IPS-18a (cell line): ENCODE measurements around the gene SLC29A2.
"Not testable (repeated sequence)": the region's sequence is repeated elsewhere in the genome, so short reads cannot be mapped to it uniquely, and the experiment has no call there.

Source experiments
- H3K27ac ChIP-seq: one replicate; pipeline ENCODE4 v1.5.1; 2013; ENCODE audit warnings: low read length
- H3K27me3 ChIP-seq: one replicate; pipeline ENCODE4 v1.6.1; 2013; ENCODE audit warnings: mild to moderate bottlenecking, low read length; ENCODE audit not compliant: control insufficient read depth, insufficient read depth
- H3K36me3 ChIP-seq: one replicate; pipeline ENCODE4 v1.6.1; 2013; ENCODE audit warnings: low read depth, low read length; ENCODE audit not compliant: control insufficient read depth
- H3K4me1 ChIP-seq: one replicate; pipeline ENCODE4 v1.6.1; 2013; ENCODE audit warnings: low read depth, low read length; ENCODE audit not compliant: control insufficient read depth
- H3K4me3 ChIP-seq: one replicate; pipeline ENCODE4 v1.5.1; 2013; ENCODE audit warnings: low read length
- H3K9ac ChIP-seq: one replicate; pipeline ENCODE4 v1.6.1; 2013; ENCODE audit warnings: mild to moderate bottlenecking, low read length, moderate library complexity
- H3K9me3 ChIP-seq: one replicate; pipeline ENCODE4 v1.6.1; 2013; ENCODE audit warnings: low read depth, low read length; ENCODE audit not compliant: control insufficient read depth

Gene SLC29A2

GRCh38 chr11:66327171-66328030 lies 44.2 kb downstream of the SLC29A2 start:
- H3K4me1 ChIP-seq = peaks cover 4% of the 10 kb centered on the region
- no peak overlapping the region for H3K4me3 ChIP-seq
- peaks cover 8% of the 10 kb centered on the region for H3K27me3 ChIP-seq
- no peaks in the 10 kb centered on the region for H3K36me3 ChIP-seq
- H3K27ac ChIP-seq = no peak overlapping the region
- no peaks in the 10 kb centered on the region for H3K9me3 ChIP-seq
- H3K9ac ChIP-seq = no peak overlapping the region

GRCh38 chr11:66326261-66327111 lies 45.1 kb downstream of the SLC29A2 start:
- no peaks in the 10 kb centered on the region for H3K36me3 ChIP-seq
- H3K4me1 ChIP-seq = peaks cover 4% of the 10 kb centered on the region
- no peak overlapping the region for H3K27ac ChIP-seq
- no peaks in the 10 kb centered on the region for H3K9me3 ChIP-seq
- H3K27me3 ChIP-seq = peaks cover 8% of the 10 kb centered on the region
- H3K9ac ChIP-seq = no peak overlapping the region
- no peak overlapping the region for H3K4me3 ChIP-seq

- no peak overlapping the region for H3K4me3 ChIP-seq
- H3K27me3 ChIP-seq = peaks cover 8% of the 10 kb centered on the region
- no peaks in the 10 kb centered on the region for H3K36me3 ChIP-seq
- no peak overlapping the region for H3K9ac ChIP-seq
- no peaks in the 10 kb centered on the region for H3K9me3 ChIP-seq
- H3K27ac ChIP-seq = no peak overlapping the region
- H3K4me1 ChIP-seq = peaks cover 4% of the 10 kb centered on the region
Observed at GRCh38 chr11:66325263-66325671, 46.3 kb downstream of the SLC29A2 start.

- Histone ChIP-seq H3K4me1 (peaks cover 4% of the 10 kb centered on the region), H3K4me3 (no peak overlapping the region), H3K27me3 (peaks cover 8% of the 10 kb centered on the region), H3K9ac (no peak overlapping the region), H3K9me3 (no peaks in the 10 kb centered on the region), H3K36me3 (no peaks in the 10 kb centered on the region), H3K27ac (no peak overlapping the region)
Observed at GRCh38 chr11:66324664-66325063, 46.9 kb downstream of the SLC29A2 start.

- no peak overlapping the region for H3K27ac ChIP-seq
- H3K36me3 ChIP-seq = no peaks in the 10 kb centered on the region
- no peaks in the 10 kb centered on the region for H3K9me3 ChIP-seq
- peaks cover 3% of the 10 kb centered on the region for H3K4me1 ChIP-seq
- no peak overlapping the region for H3K9ac ChIP-seq
- H3K4me3 ChIP-seq = no peak overlapping the region
- H3K27me3 ChIP-seq = peaks cover 8% of the 10 kb centered on the region
Observed at GRCh38 chr11:66323684-66324083, 47.9 kb downstream of the SLC29A2 start.

GRCh38 chr11:66322732-66323427 lies 48.7 kb downstream of the SLC29A2 start:
- no peaks in the 10 kb centered on the region for H3K9me3 ChIP-seq
- H3K4me1 ChIP-seq = peaks cover 6% of the 10 kb centered on the region
- no peak overlapping the region for H3K9ac ChIP-seq
- no peak overlapping the region for H3K4me3 ChIP-seq
- no peaks in the 10 kb centered on the region for H3K36me3 ChIP-seq
- H3K27me3 ChIP-seq = peaks cover 5% of the 10 kb centered on the region
- H3K27ac ChIP-seq = no peak overlapping the region

- H3K4me1 ChIP-seq = peaks cover 14% of the 10 kb centered on the region
- H3K27me3 ChIP-seq = no peaks in the 10 kb centered on the region
- H3K4me3 ChIP-seq = no peak overlapping the region
- H3K36me3 ChIP-seq = no peaks in the 10 kb centered on the region
- H3K9ac ChIP-seq = no peak overlapping the region
- no peaks in the 10 kb centered on the region for H3K9me3 ChIP-seq
- H3K27ac ChIP-seq = no peak overlapping the region
Observed at GRCh38 chr11:66321606-66322005, 50.0 kb downstream of the SLC29A2 start.

- not testable (repeated sequence) for H3K9ac ChIP-seq, H3K36me3 ChIP-seq, H3K27me3 ChIP-seq, H3K4me3 ChIP-seq, H3K9me3 ChIP-seq, H3K27ac ChIP-seq
- H3K4me1 ChIP-seq = peaks cover 14% of the 10 kb centered on the region
Observed at GRCh38 chr11:66320748-66321147, 50.8 kb downstream of the SLC29A2 start.

GRCh38 chr11:66320289-66320688 lies 51.3 kb downstream of the SLC29A2 start:
- not testable (repeated sequence) for H3K27ac ChIP-seq, H3K36me3 ChIP-seq, H3K4me3 ChIP-seq, H3K27me3 ChIP-seq, H3K9ac ChIP-seq, H3K9me3 ChIP-seq
- H3K4me1 ChIP-seq = peaks cover 14% of the 10 kb centered on the region

GRCh38 chr11:66318600-66318970 lies 53.0 kb downstream of the SLC29A2 start:
- peaks cover 19% of the 10 kb centered on the region for H3K4me1 ChIP-seq

More at GRCh38 chr11:66318600-66318970, 53.0 kb downstream of the SLC29A2 start:
- Histone ChIP-seq H3K9ac (no peak overlapping the region), H3K9me3 (no peaks in the 10 kb centered on the region), H3K36me3 (no peaks in the 10 kb centered on the region), H3K27me3 (no peaks in the 10 kb centered on the region), H3K27ac (no peak overlapping the region), H3K4me3 (no peak overlapping the region)
